Smooth muscle cell (in vitro differentiated cells): Measurements from ENCODE around the gene ZNF444. TPM values are rescaled to one million over a fixed set of nuclear protein-coding genes. Genes with fewer than 3 reads are reported as not detected.

Source experiments
- DNase-seq: peaks from one replicate; lab custom pipeline; 2025; ENCODE audit not compliant: unreplicated experiment; lab: John Stamatoyannopoulos, UW
- H2AFZ ChIP-seq: fragments of 200-600 bp; sonication (generic); 2 replicates; pipeline ENCODE4 v1.6.0; 2016; ENCODE audit warnings: antibody characterized with exemption, low read depth, mild to moderate bottlenecking
- H3F3A ChIP-seq: fragments of 200-600 bp; sonication (generic); 2 replicates; pipeline ENCODE4 v1.6.0; 2017; ENCODE audit warnings: antibody characterized with exemption, low read depth
- H3K27ac ChIP-seq: fragments of 200-600 bp; sonication (generic); 2 replicates; pipeline ENCODE4 v1.5.1; 2016; ENCODE audit warnings: low read depth, mild to moderate bottlenecking
- H3K27me3 ChIP-seq: fragments of 200-600 bp; sonication (generic); 2 replicates; pipeline ENCODE4 v1.6.1; 2016; ENCODE audit warnings: low read depth, mild to moderate bottlenecking
- H3K36me3 ChIP-seq: fragments of 200-600 bp; sonication (generic); 2 replicates; pipeline ENCODE4 v1.5.1; 2016; ENCODE audit warnings: low read depth
- H3K4me1 ChIP-seq: fragments of 200-600 bp; sonication (generic); 2 replicates; pipeline ENCODE4 v1.5.1; 2016; ENCODE audit warnings: low read depth
- H3K4me2 ChIP-seq: fragments of 200-600 bp; sonication (generic); 2 replicates; pipeline ENCODE4 v1.6.0; 2016; ENCODE audit warnings: mild to moderate bottlenecking
- H3K4me3 ChIP-seq: fragments of 200-600 bp; sonication (generic); 2 replicates; pipeline ENCODE4 v1.5.1; 2016; ENCODE audit warnings: mild to moderate bottlenecking
- H3K79me2 ChIP-seq: fragments of 200-600 bp; sonication (generic); 2 replicates; pipeline ENCODE4 v1.6.0; 2016; ENCODE audit warnings: low read depth, mild to moderate bottlenecking
- H3K9ac ChIP-seq: fragments of 200-600 bp; sonication (generic); 2 replicates; pipeline ENCODE4 v1.6.0; 2016; ENCODE audit warnings: low read depth
- H3K9me3 ChIP-seq: fragments of 200-600 bp; sonication (generic); replicated peaks from 2 replicates; pipeline ENCODE4 v1.5.1; 2016; ENCODE audit warnings: low read depth
- H4K20me1 ChIP-seq: fragments of 200-600 bp; sonication (generic); 2 replicates; pipeline ENCODE4 v1.6.0; 2016; ENCODE audit warnings: low read depth
- CTCF ChIP-seq: fragments of 200-600 bp; sonication (generic); IDR thresholded peaks from 2 replicates; pipeline ENCODE4 v1.5.1; 2017; ENCODE audit warnings: borderline replicate concordance, mild to moderate bottlenecking, antibody characterized with exemption; ENCODE audit not compliant: insufficient read depth, poor library complexity, severe bottlenecking
- WGBS: methylation state at CpG from one replicate; pipeline ENCODE4 v1.1.7; 2016; ENCODE audit warnings: low lambda C conversion rate; 5-methylcytosine and 5-hydroxymethylcytosine counted together
- polyA plus RNA-seq: library from polyadenylated mRNA; unstranded; fragments of >200 nt; fragmentation: Nextera tagmentation; extraction: Ambion mirVana; gene quantifications from 2 replicates; pipeline ENCODE4 v1.2.1, GENCODE V29; 2016
- total RNA-seq: library from RNA; depleted of rRNA; stranded (reverse); fragments of >200 nt; gene quantifications from 2 replicates; pipeline ENCODE4 v1.2.3, GENCODE V29; 2014

ZNF444 gene
- total and polyA plus RNA-seq, 2 experiments from 2014 or later: 20.0 to 40.6 TPM

- Histone ChIP-seq H3K9ac (no peak overlapping the region), H4K20me1 (peaks cover 100% of the 10 kb centered on the region), H3K36me3 (no peaks in the 10 kb centered on the region), H3F3A (no peaks in the 10 kb centered on the region), H3K27ac (no peak overlapping the region), H3K9me3 (no peaks in the 10 kb centered on the region), H3K79me2 (peaks cover 98% of the 10 kb centered on the region), H3K4me3 (no peak overlapping the region), H3K4me1 (peaks cover 21% of the 10 kb centered on the region), H2AFZ (no peak overlapping the region), H3K4me2 (no peak overlapping the region), H3K27me3 (no peaks in the 10 kb centered on the region)
- TF ChIP-seq CTCF: no peak
- no peak for DNase-seq
- 91% methylated on average over 20 of the region's 20 CpGs for WGBS
Observed at GRCh38 chr19:56113074-56113632, 27.9 kb upstream of the ZNF444 start.

DNA sequence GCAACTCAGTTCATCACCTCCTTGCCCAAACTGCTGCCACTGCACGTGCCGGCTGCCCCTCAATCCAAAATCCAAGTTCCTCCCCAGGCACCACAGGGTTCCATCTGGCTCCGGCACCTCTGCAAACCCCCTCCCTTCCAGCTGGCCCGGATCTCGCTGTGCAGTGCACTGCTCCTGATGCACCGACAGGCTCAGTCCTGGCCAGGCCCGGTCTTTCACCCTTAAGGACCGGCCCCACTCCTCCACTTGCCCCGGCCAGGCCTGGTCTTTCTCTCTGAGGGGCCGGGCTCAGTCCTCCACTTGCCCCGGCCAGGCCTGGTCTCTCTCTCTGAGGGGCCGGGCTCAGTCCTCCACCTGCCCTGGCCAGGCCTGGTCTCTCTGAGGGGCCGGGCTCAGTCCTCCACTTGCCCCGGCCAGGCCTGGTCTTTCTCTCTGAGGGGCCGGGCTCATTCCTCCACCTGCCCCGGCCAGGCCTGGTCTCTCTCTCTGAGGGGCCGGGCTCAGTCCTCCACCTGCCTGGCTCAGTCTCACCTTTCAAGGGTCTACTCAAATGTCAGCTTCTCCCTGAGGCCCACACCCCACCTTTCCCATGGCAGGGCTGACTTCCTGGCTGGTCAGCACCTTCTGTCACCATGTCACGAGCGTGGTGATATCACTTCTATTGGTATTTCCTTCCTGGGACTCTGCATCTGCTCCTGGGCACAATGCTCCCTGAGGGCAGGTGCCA is 26.9 kb upstream of the ZNF444 start:
- no peak for TF ChIP-seq CTCF
- Histone ChIP-seq H3K27ac (no peak overlapping the region), H4K20me1 (peaks cover 100% of the 10 kb centered on the region), H2AFZ (no peak overlapping the region), H3K36me3 (no peaks in the 10 kb centered on the region), H3K4me3 (no peak overlapping the region), H3K4me2 (no peak overlapping the region), H3K79me2 (peaks cover 99% of the 10 kb centered on the region), H3K9ac (no peak overlapping the region), H3K27me3 (no peaks in the 10 kb centered on the region), H3K4me1 (peaks cover 16% of the 10 kb centered on the region), H3K9me3 (no peaks in the 10 kb centered on the region), H3F3A (no peaks in the 10 kb centered on the region)
- no peak for DNase-seq
- WGBS: 88% methylated on average over 18 of the region's 19 CpGs

DNA sequence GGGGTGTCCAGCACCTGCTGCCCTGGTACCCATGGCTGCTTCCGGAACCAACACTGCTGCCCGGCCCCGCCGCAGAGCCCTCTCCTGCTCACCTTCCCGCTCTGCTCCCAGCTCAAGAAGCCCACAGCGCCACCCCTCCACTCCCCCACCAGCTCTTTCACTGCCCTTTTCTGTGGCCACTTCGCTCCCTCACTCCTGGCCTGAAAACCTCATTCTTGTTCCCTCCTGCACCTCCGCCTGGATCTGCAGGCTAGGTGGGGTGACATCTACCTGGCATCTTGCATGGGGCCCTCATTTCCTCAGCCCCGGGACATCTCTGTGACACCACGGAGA is 26.3 kb upstream of the ZNF444 start:
- peaks cover 99% of the 10 kb centered on the region for H3K79me2 ChIP-seq
- no peaks in the 10 kb centered on the region for H3K36me3 ChIP-seq
- no peak overlapping the region for H3K27ac ChIP-seq
- peaks cover 100% of the 10 kb centered on the region for H4K20me1 ChIP-seq
- TF ChIP-seq CTCF: no peak
- H3K27me3 ChIP-seq: no peaks in the 10 kb centered on the region
- H3K9me3 ChIP-seq: no peaks in the 10 kb centered on the region
- no peak for DNase-seq
- H2AFZ ChIP-seq: no peak overlapping the region
- H3K9ac ChIP-seq: no peak overlapping the region
- no peak overlapping the region for H3K4me3 ChIP-seq
- 94% methylated on average over 10 of the region's 10 CpGs for WGBS
- H3K4me1 ChIP-seq: peaks cover 18% of the 10 kb centered on the region
- no peaks in the 10 kb centered on the region for H3F3A ChIP-seq
- H3K4me2 ChIP-seq: no peak overlapping the region

- H3K9me3 ChIP-seq: no peaks in the 10 kb centered on the region
- TF ChIP-seq CTCF: no peak
- no peak for DNase-seq
Observed at GRCh38 chr19:56115490-56115889, 25.6 kb upstream of the ZNF444 start.

More at GRCh38 chr19:56115490-56115889, 25.6 kb upstream of the ZNF444 start:
- H3K4me2 ChIP-seq: no peak overlapping the region
- peaks cover 22% of the 10 kb centered on the region for H3K4me1 ChIP-seq
- H3F3A ChIP-seq: no peaks in the 10 kb centered on the region
- WGBS: 96% methylated on average over 16 of the region's 21 CpGs
- H3K27me3 ChIP-seq: no peaks in the 10 kb centered on the region
- peaks cover 98% of the 10 kb centered on the region for H4K20me1 ChIP-seq
- no peak overlapping the region for H3K27ac ChIP-seq
- H3K9ac ChIP-seq: no peak overlapping the region
- H3K79me2 ChIP-seq: peaks cover 99% of the 10 kb centered on the region
- no peak overlapping the region for H2AFZ ChIP-seq
- no peak overlapping the region for H3K4me3 ChIP-seq
- H3K36me3 ChIP-seq: no peaks in the 10 kb centered on the region
